Vagina (tissue), 2 donors: ENCODE results near the gene DLG3. TPM values are rescaled to one million over a fixed set of nuclear protein-coding genes. Genes with fewer than 3 reads are reported as not detected.
A peak's percentile ranks its signal among the peaks of the same experiment; 100 is the strongest.

ENCODE experiments used
- DNase-seq, 2 donors: peaks; one replicate each; pipeline ENCODE4 v3.0.0-alpha.2; 2017; ENCODE audit errors: extremely low spot score in 2 of 2
- H3K27ac ChIP-seq: fragments of 200-600 bp; sonication (generic); one replicate; pipeline ENCODE4 v1.5.1; 2019
- H3K27me3 ChIP-seq: fragments of 200-600 bp; sonication (generic); one replicate; pipeline ENCODE4 v1.5.1; 2019
- H3K36me3 ChIP-seq, 2 donors: fragments of 200-600 bp; sonication (generic); one replicate each; pipeline ENCODE4 v1.5.1; 2017 to 2019
- H3K4me1 ChIP-seq: fragments of 200-600 bp; sonication (generic); one replicate; pipeline ENCODE4 v1.5.1; 2019
- H3K4me3 ChIP-seq, 2 donors: fragments of 200-600 bp; sonication (generic); 1 replicate in 1 of 2; 2 replicates in 1 of 2; pipeline ENCODE4 v1.5.1; 2016 to 2019
- H3K9me3 ChIP-seq: fragments of 200-600 bp; sonication (generic); one replicate; pipeline ENCODE4 v1.5.1; 2019
- POLR2A ChIP-seq, 2 donors: fragments of 450-650 bp; IDR thresholded peaks; one replicate each; pipeline ENCODE4 v1.6.1; 2017; ENCODE audit warnings: antibody characterized with exemption in 2 of 2, mild to moderate bottlenecking in 2 of 2, moderate library complexity in 2 of 2
- POLR2AphosphoS5 ChIP-seq, 2 donors: sonication (generic); formaldehyde crosslinking; IDR thresholded peaks; one replicate each; pipeline ENCODE4 v1.9.0; 2017; ENCODE audit warnings: antibody characterized with exemption in 2 of 2, mild to moderate bottlenecking in 2 of 2, low read depth in 1 of 2; ENCODE audit not compliant: insufficient read depth in 1 of 2
- intact Hi-C: fragments of 100-400 bp; cut with DNase I; formaldehyde crosslinking; loops from one replicate; pipeline ENCODE4 v1.15.1; 2023
- total RNA-seq: library from RNA; depleted of rRNA; stranded (reverse); fragments of >200 nt; gene quantifications from one replicate; pipeline ENCODE4 v1.2.3, GENCODE V29; 2016
- TF ChIP-seq, protein P1 (sequence below), 3 experiments: fragments of 450-650 bp in 2 of 3; fragments of 200-600 bp in 1 of 3; sonication (generic) in 1 of 3; IDR thresholded peaks; one replicate each; pipeline ENCODE4 v1.5.1; 2017 to 2019; ENCODE audit warnings: antibody characterized with exemption in 3 of 3, mild to moderate bottlenecking in 2 of 3, moderate library complexity in 2 of 3

Gene DLG3
- total RNA-seq, 1 donor from 2014 or later = 27.0 TPM

DNA sequence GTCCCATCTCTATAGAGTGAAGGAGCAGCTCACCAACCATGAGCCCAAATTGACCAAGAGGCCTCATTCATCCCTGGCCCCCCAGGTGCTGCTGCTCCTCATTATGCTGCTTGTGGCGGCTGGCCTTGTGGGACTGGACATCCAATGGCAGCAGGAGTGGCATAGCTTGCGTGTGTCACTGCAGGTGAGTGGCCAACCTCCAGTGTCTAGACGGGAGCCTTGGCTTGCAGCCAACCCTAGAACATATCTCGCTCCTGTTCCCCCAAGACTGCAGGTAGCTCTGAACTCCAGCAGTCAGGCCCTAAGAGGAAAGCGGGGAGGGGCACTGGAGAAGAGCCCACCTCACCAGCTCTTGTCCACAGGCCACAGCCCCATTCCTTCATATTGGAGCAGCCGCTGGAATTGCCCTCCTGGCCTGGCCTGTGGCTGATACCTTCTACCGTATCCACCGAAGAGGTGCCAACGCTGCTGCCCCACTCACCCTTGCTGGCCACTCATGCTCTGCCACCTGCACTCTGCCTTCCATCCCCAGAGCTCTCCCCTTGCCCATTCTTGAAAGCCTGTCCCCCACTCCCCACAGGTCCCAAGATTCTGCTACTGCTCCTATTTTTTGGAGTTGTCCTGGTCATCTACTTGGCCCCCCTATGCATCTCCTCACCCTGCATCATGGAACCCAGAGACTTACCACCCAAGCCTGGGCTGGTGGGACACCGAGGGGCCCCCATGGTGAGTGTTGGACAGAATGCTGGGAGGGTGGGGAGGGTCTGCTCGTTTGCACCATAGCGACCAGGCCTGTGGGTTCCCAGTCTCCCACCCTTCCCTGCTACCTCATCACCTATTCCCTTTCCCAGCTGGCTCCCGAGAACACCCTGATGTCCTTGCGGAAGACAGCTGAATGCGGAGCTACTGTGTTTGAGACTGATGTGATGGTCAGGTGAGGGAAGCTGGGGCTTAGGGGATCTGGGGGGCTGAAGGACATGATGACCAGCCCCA lies 18.1 kb upstream of the DLG3 start:
- Histone ChIP-seq H3K9me3 (no peaks in the 10 kb centered on the region), H3K27me3 (no peaks in the 10 kb centered on the region), H3K4me3 (no peak overlapping the region), H3K27ac (no peak overlapping the region), H3K4me1 (no peaks in the 10 kb centered on the region), H3K36me3 (no peaks in the 10 kb centered on the region)
- intact Hi-C loops = no loop called here
- TF ChIP-seq, protein P1, sequence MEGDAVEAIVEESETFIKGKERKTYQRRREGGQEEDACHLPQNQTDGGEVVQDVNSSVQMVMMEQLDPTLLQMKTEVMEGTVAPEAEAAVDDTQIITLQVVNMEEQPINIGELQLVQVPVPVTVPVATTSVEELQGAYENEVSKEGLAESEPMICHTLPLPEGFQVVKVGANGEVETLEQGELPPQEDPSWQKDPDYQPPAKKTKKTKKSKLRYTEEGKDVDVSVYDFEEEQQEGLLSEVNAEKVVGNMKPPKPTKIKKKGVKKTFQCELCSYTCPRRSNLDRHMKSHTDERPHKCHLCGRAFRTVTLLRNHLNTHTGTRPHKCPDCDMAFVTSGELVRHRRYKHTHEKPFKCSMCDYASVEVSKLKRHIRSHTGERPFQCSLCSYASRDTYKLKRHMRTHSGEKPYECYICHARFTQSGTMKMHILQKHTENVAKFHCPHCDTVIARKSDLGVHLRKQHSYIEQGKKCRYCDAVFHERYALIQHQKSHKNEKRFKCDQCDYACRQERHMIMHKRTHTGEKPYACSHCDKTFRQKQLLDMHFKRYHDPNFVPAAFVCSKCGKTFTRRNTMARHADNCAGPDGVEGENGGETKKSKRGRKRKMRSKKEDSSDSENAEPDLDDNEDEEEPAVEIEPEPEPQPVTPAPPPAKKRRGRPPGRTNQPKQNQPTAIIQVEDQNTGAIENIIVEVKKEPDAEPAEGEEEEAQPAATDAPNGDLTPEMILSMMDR (IDR thresholded peaks at IDR 0.05) = no peak
- TF ChIP-seq POLR2A (IDR thresholded peaks at IDR 0.05) = no peak
- no peak for TF ChIP-seq POLR2AphosphoS5 (IDR thresholded peaks at IDR 0.05; ENCODE audit: insufficient read depth in 1 of 2, low read depth in 1 of 2)
- DNase-seq = peak in 1 of 2 donors; percentile 88

DNA sequence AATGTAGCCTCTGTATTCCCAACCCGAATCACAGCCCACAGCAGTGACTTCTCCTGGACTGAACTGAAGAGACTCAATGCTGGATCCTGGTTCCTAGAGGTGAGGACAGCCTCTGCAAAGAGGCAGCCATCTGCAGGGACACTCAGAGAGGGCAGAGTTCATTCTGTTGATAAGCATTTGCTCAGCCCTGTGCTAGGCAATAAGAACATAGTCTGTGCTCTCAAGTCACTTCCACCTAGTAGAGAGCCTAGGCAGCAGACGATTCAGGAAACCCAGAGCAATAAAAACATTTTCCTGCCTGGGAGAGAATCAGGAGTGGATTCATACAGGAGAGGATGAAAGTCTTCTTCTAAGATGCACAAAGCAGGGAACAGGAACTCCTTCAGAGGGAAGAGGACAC lies 17.3 kb upstream of the DLG3 start:
- no peaks in the 10 kb centered on the region for H3K27me3 ChIP-seq
- no peaks in the 10 kb centered on the region for H3K4me1 ChIP-seq
- H3K36me3 ChIP-seq = no peaks in the 10 kb centered on the region
- no peak overlapping the region for H3K27ac ChIP-seq
- TF ChIP-seq, protein P1 (IDR thresholded peaks at IDR 0.05) = no peak
- TF ChIP-seq POLR2A (IDR thresholded peaks at IDR 0.05) (no peak), POLR2AphosphoS5 (IDR thresholded peaks at IDR 0.05; ENCODE audit: insufficient read depth in 1 of 2, low read depth in 1 of 2) (no peak)
- intact Hi-C loops = no loop called here
- no peak overlapping the region for H3K4me3 ChIP-seq
- DNase-seq = no peak
- no peaks in the 10 kb centered on the region for H3K9me3 ChIP-seq

DNA sequence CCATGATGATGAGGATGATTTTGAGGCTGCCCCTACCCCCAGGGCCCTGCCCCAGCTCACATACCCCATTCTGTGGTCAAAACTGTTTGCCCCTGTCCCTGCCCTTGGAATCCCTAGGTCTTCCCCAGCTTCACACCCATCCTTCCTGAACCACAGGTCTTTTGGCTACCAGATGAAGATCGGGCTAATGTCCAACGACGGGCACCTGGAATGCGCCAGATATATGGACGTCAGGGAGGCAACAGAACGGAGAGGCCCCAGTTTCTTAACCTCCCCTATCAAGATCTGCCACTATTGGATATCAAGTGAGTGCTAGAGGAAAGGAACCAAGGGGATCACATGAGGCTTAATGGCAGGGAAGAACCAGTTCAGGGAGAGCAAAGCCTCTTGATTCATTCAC lies 14.9 kb upstream of the DLG3 start:
- intact Hi-C loops = no loop called here
- Histone ChIP-seq H3K4me1 (peaks cover 1% of the 10 kb centered on the region), H3K27ac (no peak overlapping the region), H3K36me3 (no peaks in the 10 kb centered on the region), H3K27me3 (no peaks in the 10 kb centered on the region), H3K9me3 (no peaks in the 10 kb centered on the region), H3K4me3 (no peak overlapping the region)
- TF ChIP-seq, protein P1 (IDR thresholded peaks at IDR 0.05) = no peak
- no peak for TF ChIP-seq POLR2A (IDR thresholded peaks at IDR 0.05)
- no peak for TF ChIP-seq POLR2AphosphoS5 (IDR thresholded peaks at IDR 0.05; ENCODE audit: insufficient read depth in 1 of 2, low read depth in 1 of 2)
- DNase-seq = peak in 1 of 2 donors; percentile 91

DNA sequence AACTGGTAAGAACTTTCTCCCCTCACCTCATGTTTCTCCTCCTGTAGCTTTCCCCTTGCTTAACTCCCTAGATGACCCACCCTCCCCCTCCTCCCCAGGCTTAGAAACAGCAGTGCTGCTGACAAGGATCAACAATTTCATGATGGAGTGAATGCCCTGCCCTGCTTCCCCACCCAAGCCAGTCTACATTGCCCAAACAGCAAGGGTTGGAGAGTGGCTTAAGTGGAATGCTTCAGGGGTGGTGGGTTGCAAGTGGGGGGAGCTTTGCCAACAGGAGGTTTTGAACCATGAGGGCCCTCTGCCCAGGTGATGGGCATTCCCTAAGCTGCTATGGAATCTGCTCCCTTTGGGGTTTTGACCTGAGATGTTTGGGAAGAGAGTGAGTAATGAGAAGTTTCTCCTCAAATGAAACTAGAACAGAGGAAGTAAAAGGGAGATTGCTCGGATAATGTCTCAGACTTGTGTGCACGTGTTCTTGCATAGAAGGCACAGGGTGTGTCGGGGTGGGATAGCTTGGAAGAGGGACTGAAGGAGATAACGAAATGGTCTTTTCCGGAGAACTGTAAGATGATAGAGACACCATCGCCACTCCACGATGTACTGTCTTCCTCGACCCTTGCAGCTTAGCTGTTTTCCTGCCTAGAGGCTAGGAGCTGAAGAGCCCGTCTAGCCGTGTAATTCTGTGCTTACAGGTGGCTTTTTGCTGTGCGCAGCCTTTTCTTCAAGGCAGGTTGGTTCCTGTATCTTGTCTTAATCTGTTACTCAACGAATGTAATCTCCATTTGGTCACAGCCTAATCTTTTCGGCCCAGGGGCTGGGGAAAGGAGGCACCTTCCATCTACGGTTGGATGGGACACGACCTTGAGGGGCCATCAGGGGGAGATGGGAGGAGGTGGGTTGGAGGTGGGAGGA lies 11.4 kb upstream of the DLG3 start:
- TF ChIP-seq POLR2A (IDR thresholded peaks at IDR 0.05) = no peak
- TF ChIP-seq POLR2AphosphoS5 (IDR thresholded peaks at IDR 0.05; ENCODE audit: insufficient read depth in 1 of 2, low read depth in 1 of 2) = no peak
- TF ChIP-seq, protein P1 (IDR thresholded peaks at IDR 0.05) = no peak
- peaks cover 5% of the 10 kb centered on the region for H3K4me1 ChIP-seq
- intact Hi-C loops = no loop called here
- peak overlapping the region; percentile 56 to 58 for H3K4me3 ChIP-seq
- H3K27ac ChIP-seq = peak overlapping the region; percentile 58
- no peaks in the 10 kb centered on the region for H3K9me3 ChIP-seq
- no peaks in the 10 kb centered on the region for H3K27me3 ChIP-seq
- peak in 1 of 2 donors; percentile 77 for DNase-seq
- H3K36me3 ChIP-seq = no peaks in the 10 kb centered on the region
